Dermis microvascular lymphatic vessel endothelial cell (primary cell): ENCODE results near the gene HS6ST2. TPM values are rescaled to one million over a fixed set of nuclear protein-coding genes. Genes with fewer than 3 reads are reported as not detected.

ENCODE experiments used
- DNase-seq, 2 donors: peaks; one replicate each; pipeline versions ENCODE4 v3.0.0 to v3.0.0-alpha.2; 2010; ENCODE audit warnings: low read depth in 2 of 2
- total RNA-seq: library from RNA; depleted of rRNA; stranded (reverse); fragments of >200 nt; gene quantifications from 2 replicates; pipeline ENCODE4 v1.2.1, GENCODE V29; 2014

The HS6ST2 gene
- total RNA-seq, 1 donor from 2014 or later = 0.13 TPM

DNA sequence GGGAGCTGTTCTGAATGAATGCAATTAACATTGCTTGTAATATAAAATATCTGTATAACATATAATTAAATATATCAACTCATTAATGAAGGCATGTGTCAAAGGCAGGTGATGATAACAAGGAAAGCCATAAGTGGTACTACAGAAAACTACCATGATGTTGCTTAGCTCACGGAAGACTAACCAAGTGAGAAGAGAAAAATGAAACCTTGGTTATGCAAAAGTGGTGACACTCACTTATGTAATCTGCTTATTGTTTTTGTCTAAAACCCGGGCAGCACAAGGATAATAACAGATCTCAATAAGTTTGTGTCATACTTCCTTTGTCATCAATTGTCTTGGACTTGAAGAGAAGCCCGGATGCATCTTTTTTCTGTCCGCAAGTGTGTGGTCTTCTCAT lies 156.4 kb downstream of the HS6ST2 start:
- DNase-seq = no peak

DNA sequence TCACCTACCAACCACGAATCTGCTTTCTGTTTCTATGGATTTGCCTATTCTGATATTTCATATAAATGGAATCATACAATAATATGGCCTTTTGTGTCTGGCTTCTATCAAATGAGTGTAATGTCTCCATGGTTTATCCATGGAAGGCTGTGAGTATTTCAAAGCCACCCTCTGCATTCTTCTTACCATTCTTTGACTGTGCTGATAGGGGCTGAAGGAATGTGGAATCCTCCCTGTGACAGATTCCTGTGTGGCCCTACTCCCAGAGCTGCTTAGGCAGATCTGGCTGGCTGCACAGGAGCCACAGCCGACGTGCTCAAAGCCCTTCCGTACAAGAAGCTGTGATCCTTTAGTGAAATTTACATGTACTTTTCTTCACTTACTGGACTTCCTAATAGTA lies 163.2 kb downstream of the HS6ST2 start:
- DNase-seq = no peak

DNA sequence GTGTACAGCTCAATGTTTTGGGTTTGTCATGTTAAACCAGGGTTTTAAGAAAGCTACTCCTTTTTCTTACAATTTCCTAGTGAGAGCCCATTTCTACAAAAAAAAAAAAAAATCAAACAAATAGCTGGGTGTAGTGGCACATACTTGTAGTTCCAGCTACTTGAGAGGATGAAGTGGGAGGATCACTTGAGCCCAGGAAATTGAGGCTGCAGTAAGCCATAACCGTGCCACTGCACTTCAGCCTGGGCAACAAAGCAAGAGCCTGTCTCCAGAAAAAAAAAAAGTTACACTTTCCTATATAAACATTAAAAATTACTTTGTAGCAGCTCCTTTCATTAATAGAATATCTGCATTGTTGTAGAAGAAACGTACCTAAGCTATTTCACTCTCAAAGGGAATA lies 166.7 kb downstream of the HS6ST2 start:
- no peak for DNase-seq

DNA sequence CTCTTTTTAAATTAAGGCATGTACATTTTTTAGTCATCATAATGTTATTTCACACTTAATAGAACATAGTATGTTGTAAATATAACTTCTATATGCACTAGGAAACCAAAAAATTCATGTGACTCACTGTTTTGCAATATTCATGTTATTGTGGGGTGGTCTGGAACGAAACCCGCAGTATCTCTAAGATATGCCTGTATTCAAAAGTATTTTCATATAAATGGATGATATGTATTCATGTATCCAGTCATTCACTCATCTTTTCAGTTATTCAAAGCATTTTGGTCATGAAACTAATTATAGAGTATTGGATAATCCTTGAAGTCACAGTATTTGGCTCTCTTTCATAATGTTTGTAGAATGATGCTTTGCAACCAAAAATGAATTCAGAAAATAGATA lies 168.1 kb downstream of the HS6ST2 start:
- no peak for DNase-seq

DNA sequence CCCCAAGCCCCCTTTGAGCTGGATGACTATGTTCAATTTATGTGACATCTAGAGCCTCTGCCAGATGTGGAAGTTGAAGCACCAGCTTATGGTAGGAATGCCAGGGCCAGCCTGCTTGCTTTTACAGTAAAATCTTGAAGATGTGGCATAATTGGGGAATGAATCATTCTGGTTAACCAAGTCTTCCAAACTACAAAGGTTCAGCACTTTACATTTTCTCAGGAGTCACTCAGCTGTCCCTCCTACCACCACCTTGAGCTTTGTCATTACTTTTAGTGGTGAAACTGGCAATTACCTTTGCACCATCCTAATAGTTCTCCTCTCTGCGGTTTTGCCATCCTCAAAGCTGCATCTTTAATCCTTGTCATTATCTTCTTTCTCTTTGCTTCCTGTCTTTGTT lies 172.2 kb downstream of the HS6ST2 start:
- no peak for DNase-seq

DNA sequence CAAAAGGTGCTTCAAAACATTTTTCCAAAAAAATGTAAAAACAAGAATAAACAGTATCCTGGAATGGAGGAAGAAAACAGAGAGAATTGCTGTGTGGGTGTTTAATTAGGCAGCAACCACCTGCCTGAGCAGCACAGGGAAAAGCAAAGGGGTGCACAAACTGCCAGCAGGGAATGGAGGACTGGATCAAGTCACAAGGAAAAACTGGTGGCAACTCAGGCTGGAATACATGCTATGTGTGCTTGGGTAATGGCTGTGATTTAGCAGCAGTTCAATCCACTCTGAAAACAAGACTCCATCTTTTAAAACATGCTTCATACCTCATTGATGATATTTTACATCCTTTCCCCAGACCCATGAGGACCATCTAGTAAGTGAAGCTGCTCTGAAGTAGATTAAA lies 179.5 kb downstream of the HS6ST2 start:
- no peak for DNase-seq

DNA sequence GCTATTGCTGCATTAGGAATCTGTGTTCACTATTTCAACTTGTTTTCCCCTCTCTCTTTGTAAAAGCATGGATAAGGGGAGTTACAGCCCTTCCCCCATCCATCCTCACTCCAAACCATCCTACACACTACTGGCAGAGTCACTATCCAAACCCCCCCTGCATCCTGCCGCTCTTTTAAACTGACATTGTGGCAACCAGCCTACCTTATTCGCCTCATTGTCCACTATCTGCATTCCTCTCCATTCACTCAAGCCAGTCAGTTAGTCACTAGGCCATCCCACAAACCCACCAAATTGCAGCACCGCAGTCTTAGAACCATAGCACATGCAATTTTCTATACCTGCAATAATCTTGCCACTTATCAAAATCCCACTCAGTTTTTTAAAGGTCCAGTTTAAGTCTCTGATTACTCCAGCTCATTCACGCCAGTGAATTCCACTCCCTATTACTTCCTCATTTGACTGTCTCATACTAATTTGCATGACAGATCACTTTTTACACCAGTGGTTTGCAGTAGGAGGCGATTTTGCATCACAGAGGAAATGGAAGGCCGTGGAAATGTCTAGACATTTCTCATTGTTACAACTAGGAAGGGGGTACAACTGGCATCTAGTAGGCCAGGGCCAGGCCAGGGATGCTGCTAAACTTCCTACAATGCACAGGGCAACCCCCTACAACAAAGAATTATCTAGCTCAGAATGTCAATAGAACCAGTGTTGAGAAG lies 181.8 kb downstream of the HS6ST2 start:
- no peak for DNase-seq

DNA sequence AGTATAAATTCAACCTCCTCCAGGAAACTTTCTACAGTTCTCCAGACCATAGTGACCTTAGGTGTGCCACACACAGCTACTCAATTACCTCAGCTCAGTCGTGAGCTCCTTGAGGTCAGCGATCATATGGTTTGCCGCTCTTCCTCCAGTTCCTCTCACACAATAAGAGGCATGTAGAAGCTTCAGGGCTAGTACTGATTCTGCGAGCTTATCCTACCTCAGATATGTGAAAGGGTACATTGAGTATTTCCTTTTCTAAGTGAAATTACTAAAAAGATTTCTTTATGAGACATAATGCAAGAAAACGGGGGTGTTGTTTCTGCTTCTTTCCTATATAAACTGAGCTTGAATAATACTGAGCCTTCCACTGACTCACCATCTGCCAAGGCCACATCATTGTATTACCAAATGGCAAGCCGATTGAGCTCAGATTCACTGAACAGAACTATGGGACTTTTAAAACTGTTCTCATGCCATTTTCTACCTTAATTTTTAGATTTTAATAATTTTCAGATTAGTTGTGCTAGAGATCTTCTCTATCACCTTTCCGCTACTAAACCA lies 183.1 kb downstream of the HS6ST2 start:
- no peak for DNase-seq

DNA sequence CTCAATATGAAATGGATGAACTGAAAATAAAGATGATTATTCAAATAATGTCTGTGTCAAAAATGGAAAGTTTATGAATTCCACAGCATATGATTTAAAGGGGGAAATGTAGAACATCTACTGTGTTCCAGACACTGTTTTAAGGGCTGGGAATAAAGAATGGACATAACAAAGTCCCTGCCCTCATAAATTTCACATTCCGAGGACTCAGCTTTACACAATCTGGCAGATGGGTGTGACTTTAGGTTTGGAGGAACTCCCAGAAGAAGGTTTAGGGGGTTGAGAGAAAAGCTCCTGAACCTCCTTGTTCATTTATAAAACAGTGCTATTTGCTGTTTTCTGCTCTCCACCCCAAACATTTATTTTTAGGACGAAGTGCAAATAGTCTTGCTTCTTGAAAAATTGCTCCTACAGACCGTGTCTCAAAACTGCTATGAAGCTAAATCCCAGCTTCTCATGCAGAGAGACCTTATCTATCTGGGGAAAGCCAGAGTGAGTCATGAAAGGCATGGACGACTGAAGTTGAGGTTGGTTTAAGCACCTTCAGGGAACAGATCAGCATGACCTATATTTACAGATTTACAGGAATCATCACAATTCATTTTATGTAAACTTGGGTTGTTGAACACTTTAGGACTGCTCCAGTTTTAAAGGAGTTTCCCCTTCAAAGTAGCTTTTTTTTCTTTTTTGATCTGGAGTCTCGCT lies 184.3 kb downstream of the HS6ST2 start:
- DNase-seq = no peak

DNA sequence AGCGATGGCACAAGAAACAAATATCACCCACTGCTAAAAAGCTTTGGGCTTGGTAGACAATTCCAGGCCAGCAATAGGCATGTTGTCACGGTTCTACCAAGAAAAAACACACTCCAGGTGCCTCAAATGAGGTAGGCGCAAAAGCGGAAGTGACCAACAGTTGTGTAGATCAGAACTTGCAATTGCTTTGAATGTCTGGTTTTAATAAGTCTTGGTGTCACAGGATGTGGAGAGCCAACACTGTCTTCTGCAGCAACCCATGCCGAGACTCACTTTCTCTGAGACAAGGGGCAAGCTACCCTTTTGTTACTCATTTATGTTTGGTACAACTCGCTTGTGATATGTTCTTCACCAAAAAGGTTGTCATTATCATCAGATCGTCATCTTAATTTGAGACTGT lies 188.8 kb downstream of the HS6ST2 start:
- DNase-seq = no peak

DNA sequence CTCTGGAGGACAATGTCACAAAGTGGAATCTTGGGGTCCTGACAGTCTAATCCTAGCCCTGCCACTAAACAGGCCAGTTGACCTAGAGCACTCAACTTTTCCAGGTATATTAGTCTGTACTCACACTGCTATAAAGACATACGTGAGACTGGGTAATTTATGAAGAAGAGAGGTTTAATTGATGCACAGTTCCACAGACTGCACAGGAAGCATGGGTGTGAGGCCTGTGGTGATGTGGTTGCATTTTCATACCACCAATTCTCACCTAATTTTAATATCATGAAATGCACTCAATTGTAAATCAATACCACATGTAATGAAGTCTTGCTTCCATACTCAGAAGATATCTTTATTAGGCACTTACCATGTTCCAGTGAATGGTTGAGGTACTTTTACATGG lies 192.0 kb downstream of the HS6ST2 start:
- no peak for DNase-seq

DNA sequence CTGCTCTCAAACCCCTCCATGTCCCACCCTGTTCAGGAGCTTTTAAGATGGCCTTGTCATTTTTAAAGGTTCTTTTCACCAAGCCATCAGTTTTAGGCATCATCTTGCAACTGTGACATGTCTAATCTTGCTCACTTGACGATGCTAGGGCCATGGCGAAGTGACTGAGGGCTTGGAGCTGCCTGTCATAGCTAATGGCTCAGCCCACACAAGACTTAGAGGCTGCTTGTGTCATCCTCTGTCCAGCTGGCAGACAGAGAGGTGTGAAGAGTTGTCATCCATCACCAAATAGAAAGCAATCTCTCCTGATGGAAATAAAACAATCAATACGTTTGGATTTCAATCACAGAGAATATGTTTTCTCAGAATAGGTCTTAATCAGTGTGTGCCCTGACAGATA lies 194.9 kb downstream of the HS6ST2 start:
- no peak for DNase-seq

DNA sequence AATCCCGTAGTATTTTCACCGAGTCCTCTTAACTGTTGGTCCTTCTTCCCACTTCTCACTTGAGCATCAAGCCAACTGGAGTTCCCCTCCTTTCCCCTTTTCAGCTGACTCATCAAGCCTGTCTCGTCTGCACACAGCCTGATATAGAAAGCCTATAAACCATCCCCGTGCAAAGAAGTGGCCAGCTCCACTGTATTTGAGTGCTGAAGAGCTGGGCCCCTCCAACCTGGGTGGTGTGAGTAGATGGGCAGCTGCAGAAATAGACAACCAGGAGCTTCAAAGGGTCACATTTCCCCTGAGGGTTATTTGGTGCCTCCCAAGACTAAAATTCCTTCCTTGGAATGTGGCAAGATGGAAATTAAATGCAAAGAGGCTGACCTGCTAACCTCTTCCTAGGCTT lies 199.7 kb downstream of the HS6ST2 start:
- DNase-seq = no peak

DNA sequence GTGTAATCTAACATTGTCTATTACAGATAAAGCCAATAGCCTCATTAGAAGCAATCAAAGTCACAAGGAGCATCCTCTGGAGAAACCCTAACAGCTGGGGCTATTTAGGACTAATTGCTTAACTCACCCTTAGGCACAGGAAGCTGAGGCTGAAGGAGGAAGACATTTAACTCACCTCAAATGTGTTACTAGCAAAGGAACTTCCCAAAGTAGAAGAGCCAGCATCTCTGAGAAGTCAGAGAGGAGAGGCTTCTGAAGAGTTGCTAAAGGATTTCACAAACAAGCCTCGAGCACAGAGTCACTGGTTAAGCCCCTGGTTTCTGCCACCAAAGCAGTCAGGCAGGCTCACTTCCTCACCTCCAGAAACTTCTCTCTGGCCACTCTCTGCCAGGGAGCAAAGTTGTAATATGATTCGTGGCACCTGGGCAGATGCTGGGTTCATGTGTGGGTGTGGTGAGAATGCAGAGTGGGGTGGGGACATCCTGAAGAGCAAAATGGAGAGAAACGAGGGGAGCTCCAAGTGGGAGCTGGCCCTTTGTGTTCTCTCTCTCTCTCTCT lies 201.3 kb downstream of the HS6ST2 start:
- DNase-seq = no peak

DNA sequence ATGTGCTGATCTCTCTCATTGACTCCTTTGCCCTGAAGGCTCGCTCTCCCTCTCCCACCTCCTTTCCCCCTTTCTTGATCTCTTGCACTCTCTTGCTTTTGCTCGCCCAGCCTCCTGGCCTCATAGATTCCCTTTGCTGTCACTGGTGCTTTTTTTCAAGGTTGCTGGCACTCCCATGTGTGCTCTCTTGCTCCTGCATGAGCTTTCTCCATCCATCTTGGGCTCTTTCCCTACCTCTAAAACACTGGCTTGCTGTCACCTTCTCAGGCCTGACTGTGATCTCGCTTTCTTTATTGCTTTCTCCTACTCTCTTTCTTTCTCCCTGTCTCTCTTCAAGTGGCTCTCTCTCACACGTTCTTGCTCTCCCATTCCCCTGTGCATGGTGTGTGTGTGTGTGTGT lies 202.0 kb downstream of the HS6ST2 start:
- DNase-seq = no peak

DNA sequence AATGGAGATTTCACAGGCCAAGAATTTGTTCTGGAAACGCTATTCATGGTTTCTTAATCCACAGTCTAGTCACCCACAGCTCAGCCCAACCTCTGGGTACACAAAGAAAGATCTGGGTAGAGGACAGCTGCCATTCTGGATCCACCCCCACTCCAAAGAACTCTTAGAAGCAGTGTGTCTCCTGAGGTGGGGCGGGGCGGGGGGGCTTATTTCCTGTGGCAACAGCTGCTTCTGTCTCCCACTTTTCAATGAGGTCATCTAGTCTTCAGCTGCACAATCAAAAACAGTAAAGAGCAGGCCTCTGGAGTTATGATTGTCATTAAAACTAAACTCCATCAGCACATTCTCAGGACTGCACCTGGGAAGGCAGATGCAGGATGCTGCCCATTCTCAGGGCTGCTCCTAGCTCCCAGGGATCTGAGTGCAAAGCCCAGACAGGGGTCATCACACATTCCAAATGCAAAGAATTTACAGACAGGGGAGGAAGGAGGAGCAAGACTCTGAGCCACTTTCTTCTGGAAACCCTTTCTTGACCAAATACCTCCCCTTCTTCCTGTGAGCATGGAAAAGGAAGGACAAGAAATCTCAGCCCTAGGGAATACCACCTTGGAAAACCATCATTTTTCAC lies 207.3 kb downstream of the HS6ST2 start:
- no peak for DNase-seq

DNA sequence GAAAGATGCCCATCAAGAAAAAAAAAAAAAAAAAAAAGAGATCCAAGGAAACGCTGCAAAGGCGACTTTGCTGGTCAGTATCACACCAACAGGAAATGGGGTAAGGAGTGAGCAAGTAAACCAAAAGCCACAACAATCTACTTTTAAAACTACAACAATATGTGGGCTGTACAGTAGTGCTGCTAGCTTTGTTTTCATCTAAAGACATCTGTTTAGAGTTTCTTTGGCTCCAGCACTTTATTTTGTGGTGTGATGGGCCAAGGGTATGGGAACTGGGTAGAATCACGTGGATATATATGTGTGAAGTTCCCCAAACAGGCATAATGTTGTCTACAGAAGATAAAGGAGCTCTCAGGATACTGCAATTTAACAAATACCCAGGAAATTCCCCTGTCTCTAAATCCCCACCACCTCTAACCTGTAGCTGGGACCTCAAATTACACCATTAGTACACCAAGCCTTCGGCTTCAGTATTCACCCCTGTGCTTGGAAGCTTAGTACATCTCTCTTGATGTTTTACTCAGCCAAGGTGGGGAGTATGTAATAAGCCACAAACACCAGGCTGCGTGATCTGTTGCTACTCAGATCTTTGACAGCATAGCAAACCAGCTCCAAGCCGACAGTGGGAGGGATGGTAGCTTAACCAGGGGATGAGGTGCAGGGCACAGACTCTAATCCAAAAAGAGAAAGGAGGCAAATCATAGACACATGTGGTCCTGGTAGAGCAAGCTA lies 207.9 kb downstream of the HS6ST2 start:
- DNase-seq = no peak

DNA sequence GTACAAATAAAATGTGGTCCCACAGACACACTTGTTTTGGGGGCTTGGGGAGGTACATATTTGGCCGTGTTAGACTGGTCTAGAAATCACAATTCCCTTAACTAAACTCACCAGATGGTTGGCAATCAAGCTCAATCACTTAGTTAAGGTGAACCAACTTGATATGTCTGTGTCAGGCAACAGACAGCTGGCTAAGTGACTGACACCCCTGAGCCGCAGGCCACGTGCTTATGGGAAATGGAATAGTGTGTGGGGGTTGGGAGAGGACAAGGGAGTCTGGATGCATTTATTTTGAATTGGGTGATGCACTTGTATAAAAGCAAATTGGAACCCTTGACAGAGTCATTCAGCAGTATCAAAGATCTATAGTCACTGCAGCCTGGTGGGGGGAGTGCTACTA lies 209.0 kb downstream of the HS6ST2 start:
- no peak for DNase-seq

DNA sequence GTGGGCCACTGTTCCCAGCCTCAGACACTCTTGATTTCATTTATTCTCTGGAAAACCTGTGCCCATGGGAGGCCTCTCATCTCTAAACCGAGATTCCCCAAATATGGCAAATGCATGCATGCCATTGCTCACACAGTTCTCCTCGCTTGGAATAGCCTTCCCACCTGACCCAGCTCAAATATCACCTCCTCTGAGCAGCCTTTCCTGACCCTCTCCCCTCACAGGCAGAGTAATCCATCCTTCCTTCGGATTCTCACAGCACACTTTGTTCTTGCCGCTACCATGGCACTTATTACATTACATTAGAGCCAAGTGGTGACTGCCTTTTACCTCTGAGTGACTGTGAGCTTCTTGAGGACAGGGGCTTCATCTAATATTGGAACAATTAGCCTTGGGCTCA lies 209.5 kb downstream of the HS6ST2 start:
- DNase-seq = no peak

DNA sequence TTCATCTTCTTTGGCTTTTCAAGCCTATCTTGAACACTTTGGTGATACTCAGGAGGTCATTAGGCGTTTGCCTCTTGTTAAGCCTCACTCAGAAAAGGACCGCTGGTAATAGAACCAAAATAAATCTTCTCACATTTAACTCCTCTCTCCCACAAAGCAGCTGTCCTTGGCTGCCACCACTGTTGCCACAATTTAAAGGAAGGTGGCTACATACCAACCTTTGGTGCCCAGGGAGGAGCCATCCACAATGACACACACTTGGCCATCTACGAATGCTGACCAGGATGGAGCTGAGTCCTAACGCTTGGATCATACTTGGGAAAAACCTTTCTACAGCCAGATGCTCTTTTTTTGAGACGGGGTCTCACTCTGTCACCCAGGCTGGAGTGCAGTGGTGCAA lies 210.2 kb downstream of the HS6ST2 start:
- DNase-seq = no peak

DNA sequence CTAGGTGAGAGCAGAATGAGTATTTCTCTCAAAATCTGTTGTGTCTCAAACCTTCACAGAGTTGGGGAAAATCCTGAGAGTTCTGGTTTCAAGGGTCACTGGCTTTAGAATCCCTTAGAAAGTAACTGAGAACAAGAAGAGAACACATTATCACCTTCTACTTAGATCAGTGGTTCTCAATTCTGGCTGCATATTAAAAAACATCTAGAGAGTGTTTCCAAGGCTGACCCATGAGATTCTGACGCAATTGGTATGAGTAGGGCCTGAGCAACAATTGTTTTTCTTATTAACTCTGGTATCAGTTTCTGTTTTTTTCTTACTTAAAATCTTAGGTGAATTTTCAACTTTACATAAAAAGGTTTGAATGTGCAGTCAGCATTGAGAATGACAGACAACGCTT lies 212.8 kb downstream of the HS6ST2 start:
- DNase-seq = no peak

DNA sequence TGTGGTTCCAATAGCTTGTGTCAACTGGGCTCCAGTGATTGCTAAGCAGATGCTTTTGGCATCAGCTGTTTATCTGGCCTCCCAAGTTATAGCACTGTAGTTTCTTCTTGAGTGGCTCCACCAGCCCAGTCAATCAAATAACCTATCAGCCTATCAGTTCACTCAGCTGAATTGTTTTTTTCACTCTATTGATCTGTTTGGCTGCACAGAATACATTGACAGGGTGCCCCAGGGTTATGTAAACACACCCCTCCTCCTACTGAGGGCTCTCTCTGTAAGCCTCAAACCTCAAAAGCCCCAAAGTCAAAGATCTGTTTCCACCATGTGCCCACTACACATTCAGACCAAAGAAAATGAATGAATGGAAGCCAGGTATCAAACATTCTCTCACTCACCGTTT lies 214.0 kb downstream of the HS6ST2 start:
- DNase-seq = no peak
